PC-3 (cell line): Measurements from ENCODE around the gene CLSTN3. TPM values are rescaled to one million over a fixed set of nuclear protein-coding genes. Genes with fewer than 3 reads are reported as not detected.

Experiments
- ATAC-seq: fragments of 200-7000 bp; cut with Tn5 transposase; 2 replicates; pipeline ENCODE4 v1.9.1; 2020; ENCODE audit warnings: mild to moderate bottlenecking, moderate library complexity
- BruUV-seq: library from RNA; stranded (reverse); fragments of 400-500 nt; replicated peaks from 2 replicates; lab custom pipeline; 2021; lab: Mats Ljungman, UMichigan
- CTCF ChIA-PET: fragments of 300-600 bp; sonication (Branson Sonifier 250); formaldehyde crosslinking; loops from one replicate; lab custom pipeline; 2022; ENCODE audit warnings: antibody characterized with exemption; lab: Charles Lee
- POLR2A ChIA-PET: fragments of 300-600 bp; sonication (Branson Sonifier 250); formaldehyde crosslinking; loops from one replicate; lab custom pipeline; 2022; ENCODE audit warnings: antibody characterized with exemption; ENCODE audit not compliant: unreplicated experiment; lab: Charles Lee
- DNase-seq: peaks from one replicate; pipeline ENCODE4 v3.0.0-alpha.2; 2015
- H2AFZ ChIP-seq: fragments of 300-600 bp; sonication (generic); 2 replicates; pipeline ENCODE4 v1.6.0; 2016; ENCODE audit warnings: antibody characterized with exemption, low read length
- H3F3A ChIP-seq: fragments of 300-600 bp; sonication (generic); one replicate; pipeline ENCODE4 v1.6.0; 2017; ENCODE audit warnings: antibody characterized with exemption, low read length, control low read depth, mild to moderate bottlenecking; ENCODE audit not compliant: unreplicated experiment
- H3K27ac ChIP-seq: fragments of 300-600 bp; sonication (generic); 2 replicates; pipeline ENCODE4 v1.5.1; 2016; ENCODE audit warnings: mild to moderate bottlenecking, low read length
- H3K27me3 ChIP-seq: fragments of 300-600 bp; sonication (generic); 2 replicates; pipeline ENCODE4 v1.6.1; 2016; ENCODE audit warnings: low read length, mixed read lengths
- H3K36me3 ChIP-seq: fragments of 300-600 bp; sonication (generic); 2 replicates; pipeline ENCODE4 v1.6.1; 2016; ENCODE audit warnings: low read depth, mixed run types, low read length, mixed read lengths
- H3K4me1 ChIP-seq: fragments of 300-600 bp; sonication (generic); 2 replicates; pipeline ENCODE4 v1.5.1; 2016; ENCODE audit warnings: low read length; ENCODE audit not compliant: insufficient read depth
- H3K4me2 ChIP-seq: fragments of 300-600 bp; sonication (generic); 2 replicates; pipeline ENCODE4 v1.6.0; 2016; ENCODE audit warnings: low read length
- H3K4me3 ChIP-seq: fragments of 300-600 bp; sonication (generic); 2 replicates; pipeline ENCODE4 v1.5.1; 2016; ENCODE audit warnings: mild to moderate bottlenecking, low read length, mixed read lengths
- H3K79me2 ChIP-seq: fragments of 300-600 bp; sonication (generic); 2 replicates; pipeline ENCODE4 v1.6.1; 2017; ENCODE audit warnings: low read length, mixed read lengths
- H3K9ac ChIP-seq: fragments of 300-600 bp; sonication (generic); 2 replicates; pipeline ENCODE4 v1.6.0; 2016; ENCODE audit warnings: mild to moderate bottlenecking, low read length
- H3K9me2 ChIP-seq: fragments of 300-600 bp; sonication (generic); replicated peaks from 2 replicates; pipeline ENCODE4 v1.6.1; 2016; ENCODE audit warnings: mixed run types, low read length, mixed read lengths
- H3K9me3 ChIP-seq: fragments of 300-600 bp; sonication (generic); 2 replicates; pipeline ENCODE4 v1.6.1; 2016; ENCODE audit warnings: low read length, mixed read lengths
- H4K20me1 ChIP-seq: fragments of 300-600 bp; sonication (generic); 2 replicates; pipeline ENCODE4 v1.6.1; 2016; ENCODE audit warnings: low read length, mixed read lengths
- CTCF ChIP-seq: fragments of 300-600 bp; sonication (generic); conservative IDR thresholded peaks from 2 replicates; pipeline ENCODE4 v1.5.1; 2017; ENCODE audit warnings: antibody characterized with exemption, low read depth, mild to moderate bottlenecking, low read length
- EZH2 ChIP-seq: fragments of 300-600 bp; sonication (generic); IDR thresholded peaks from one replicate; pipeline ENCODE4 v1.6.1; 2017; ENCODE audit warnings: antibody characterized with exemption, mild to moderate bottlenecking, low read length; ENCODE audit not compliant: unreplicated experiment
- EZH2phosphoT487 ChIP-seq: fragments of 300-600 bp; sonication (generic); IDR thresholded peaks from 2 replicates; pipeline ENCODE4 v1.6.1; 2018; ENCODE audit warnings: mild to moderate bottlenecking, antibody characterized with exemption, low read length, borderline replicate concordance
- intact Hi-C: fragments of 100-400 bp; cut with micrococcal nuclease; formaldehyde crosslinking; loops from 2 replicates; pipeline ENCODE4 v1.9.0; 2023
- total RNA-seq: library from RNA; depleted of rRNA; stranded (reverse); fragments of >200 nt; gene quantifications from 2 replicates; pipeline ENCODE4 v1.2.3, GENCODE V29; 2014

The CLSTN3 gene
- total RNA-seq, 1 experiment from 2014 or later = 10.9 TPM

- Histone ChIP-seq H3K9ac (no peak overlapping the region), H3F3A (no peaks in the 10 kb centered on the region), H2AFZ (no peak overlapping the region), H3K9me3 (no peaks in the 10 kb centered on the region), H3K79me2 (no peaks in the 10 kb centered on the region), H3K27ac (no peak overlapping the region), H3K4me1 (peaks cover 3% of the 10 kb centered on the region; the same call in 1 of the 2 replicates), H3K4me2 (no peak overlapping the region), H3K27me3 (no peaks in the 10 kb centered on the region), H4K20me1 (no peaks in the 10 kb centered on the region), H3K36me3 (no peaks in the 10 kb centered on the region), H3K9me2 (no peaks in the 10 kb centered on the region), H3K4me3 (no peak overlapping the region)
- TF ChIP-seq CTCF (no peak), EZH2phosphoT487 (no peak), EZH2 (no peak)
- ATAC-seq (no peak), DNase-seq (no peak)
- ChIA-PET POLR2A (no interaction called here), CTCF (no interaction called here)
- no TSS peak for BruUV-seq
- intact Hi-C loops = no loop called here
Measured at GRCh38 chr12:7091171-7091570, 39.0 kb upstream of the CLSTN3 start.

GRCh38 chr12:7091660-7092228 is 38.4 kb upstream of the CLSTN3 start:
- Histone ChIP-seq H3K4me2 (peak overlapping the region; percentile 88), H3K4me3 (peak overlapping the region; percentile 66), H3K9me3 (no peaks in the 10 kb centered on the region), H3K79me2 (no peaks in the 10 kb centered on the region), H3K27me3 (no peaks in the 10 kb centered on the region), H3K9ac (no peak overlapping the region), H3K9me2 (no peaks in the 10 kb centered on the region), H4K20me1 (no peaks in the 10 kb centered on the region), H3K27ac (no peak overlapping the region), H3K4me1 (peaks cover 3% of the 10 kb centered on the region; the same call in 1 of the 2 replicates), H3K36me3 (no peaks in the 10 kb centered on the region), H2AFZ (peak overlapping the region; percentile 91), H3F3A (no peaks in the 10 kb centered on the region)
- TSS peak; percentile 28 for BruUV-seq
- ChIA-PET CTCF (no interaction called here), POLR2A (no interaction called here)
- DNase-seq = no peak
- intact Hi-C loops = loop anchor here (1.0 to 2.0 kb wide), 2 partner anchors 31 to 73 kb away; partner anchors contain the start of genes C1S and LPCAT3
- peak; percentile 30 for ATAC-seq
- no peak for TF ChIP-seq EZH2phosphoT487
- TF ChIP-seq CTCF = no peak
- TF ChIP-seq EZH2 = no peak
